B cell (primary cell): Measurements from ENCODE around the gene TMEM234. TPM values are rescaled to one million over a fixed set of nuclear protein-coding genes. Genes with fewer than 3 reads are reported as not detected.
A peak's percentile ranks its signal among the peaks of the same experiment; 100 is the strongest.

Experiments used
- ATAC-seq: fragments of 200-7000 bp; cut with Tn5 transposase; one replicate; pipeline ENCODE4 v1.10.0; 2021; ENCODE audit warnings: low read depth, mild to moderate bottlenecking, moderate number of reproducible peaks, moderate library complexity
- CTCF ChIA-PET: fragments of 350-600 bp; sonication (Branson Sonifier 250); formaldehyde crosslinking; loops from one replicate; lab custom pipeline; 2021; ENCODE audit warnings: antibody characterized with exemption, inconsistent platforms; lab: Charles Lee
- POLR2A ChIA-PET: fragments of 350-600 bp; sonication (Branson Sonifier 250); formaldehyde crosslinking; loops from one replicate; lab custom pipeline; 2021; ENCODE audit warnings: antibody characterized with exemption; lab: Charles Lee
- DNase-seq: peaks from one replicate; pipeline ENCODE4 v3.0.0; 2013
- H2AFZ ChIP-seq: 2 replicates; pipeline ENCODE4 v1.6.1; 2012; ENCODE audit warnings: mild to moderate bottlenecking, low read depth, low read length; ENCODE audit not compliant: insufficient read depth, poor library complexity, severe bottlenecking
- H3K27ac ChIP-seq, 2 donors: 1 replicate in 1 of 2; 2 replicates in 1 of 2; pipeline ENCODE4 v1.5.1; 2012 to 2013; ENCODE audit warnings: low read length in 2 of 2, mild to moderate bottlenecking in 2 of 2, moderate library complexity in 1 of 2
- H3K27me3 ChIP-seq, 4 experiments: fragments of 200-600 bp in 1 of 4; sonication (generic) in 1 of 4; replicated peaks in 1 of 4; 1 replicate in 2 of 4; 2 replicates in 2 of 4; pipeline versions ENCODE4 v1.6.1 to v1.7.0; 2013 to 2016; ENCODE audit warnings: low read length in 3 of 4, mild to moderate bottlenecking in 2 of 4, mixed read lengths in 1 of 4, moderate library complexity in 1 of 4; ENCODE audit not compliant: insufficient read depth in 4 of 4, control insufficient read depth in 3 of 4; ENCODE audit errors: control extremely low read depth in 1 of 4
- H3K36me3 ChIP-seq, 2 experiments: replicated peaks in 1 of 2; 1 replicate in 1 of 2; 2 replicates in 1 of 2; pipeline versions ENCODE4 v1.6.1 to v1.7.1; 2013; ENCODE audit warnings: low read length in 1 of 2; ENCODE audit not compliant: insufficient read depth in 2 of 2, control insufficient read depth in 1 of 2; ENCODE audit errors: control extremely low read depth in 1 of 2, extremely low read depth in 1 of 2
- H3K4me1 ChIP-seq, 2 donors: fragments of 200-600 bp in 1 of 2; sonication (generic) in 1 of 2; 1 replicate in 1 of 2; 2 replicates in 1 of 2; pipeline versions ENCODE4 v1.5.1 to v1.6.1; 2013 to 2017; ENCODE audit warnings: low read length in 2 of 2; ENCODE audit not compliant: control insufficient read depth in 2 of 2, insufficient read depth in 2 of 2
- H3K4me2 ChIP-seq: replicated peaks from 2 replicates; pipeline ENCODE3; 2012; ENCODE audit warnings: mild to moderate bottlenecking, low read depth, low read length; ENCODE audit not compliant: poor library complexity, severe bottlenecking
- H3K4me3 ChIP-seq, 5 experiments: fragments of 200-600 bp in 1 of 5; sonication (generic) in 1 of 5; 1 replicate in 3 of 5; 2 replicates in 2 of 5; pipeline versions ENCODE4 v1.5.1 to v1.7.0; 2011 to 2016; ENCODE audit warnings: low read length in 4 of 5, mild to moderate bottlenecking in 4 of 5, low read depth in 2 of 5, control low read depth in 1 of 5, moderate library complexity in 1 of 5; ENCODE audit not compliant: insufficient read depth in 1 of 5; ENCODE audit errors: control extremely low read depth in 1 of 5, extremely low read depth in 1 of 5
- H3K79me2 ChIP-seq: fragments of 200-600 bp; sonication (generic); one replicate; pipeline ENCODE4 v1.6.0; 2016; ENCODE audit warnings: low read length; ENCODE audit not compliant: control insufficient read depth, insufficient read depth
- H3K9ac ChIP-seq: fragments of 200-600 bp; sonication (generic); 2 replicates; pipeline ENCODE4 v1.6.1; 2017; ENCODE audit warnings: mild to moderate bottlenecking, low read length, moderate library complexity
- H3K9me3 ChIP-seq, 3 donors: one replicate each; pipeline versions ENCODE4 v1.6.1 to v1.7.1; 2013; ENCODE audit warnings: low read length in 2 of 3; ENCODE audit not compliant: control insufficient read depth in 2 of 3, insufficient read depth in 1 of 3; ENCODE audit errors: control extremely low read depth in 1 of 3
- H4K20me1 ChIP-seq: 2 replicates; pipeline ENCODE4 v1.6.0; 2012; ENCODE audit warnings: mild to moderate bottlenecking, low read length; ENCODE audit not compliant: insufficient read depth, control insufficient read depth, poor library complexity, severe bottlenecking
- H3K27ac Mint-ChIP-seq: one replicate; pipeline ENCODE4 v1.8.0; 2021; ENCODE audit warnings: mixed read lengths
- H3K27me3 Mint-ChIP-seq: one replicate; pipeline ENCODE4 v1.8.0; 2021; ENCODE audit warnings: mixed read lengths
- H3K4me1 Mint-ChIP-seq: one replicate; pipeline ENCODE4 v1.8.0; 2021; ENCODE audit warnings: mixed read lengths
- H3K4me3 Mint-ChIP-seq: one replicate; pipeline ENCODE4 v1.8.0; 2021; ENCODE audit warnings: mixed read lengths
- H3K9me3 Mint-ChIP-seq: one replicate; pipeline ENCODE4 v1.8.0; 2022; ENCODE audit warnings: mixed read lengths; ENCODE audit not compliant: insufficient read depth
- CTCF ChIP-seq: fragments of 200-600 bp; IDR thresholded peaks from one replicate; pipeline ENCODE4 v1.8.0; 2022; ENCODE audit warnings: antibody characterized with exemption, mild to moderate bottlenecking
- EZH2 ChIP-seq: IDR thresholded peaks from 2 replicates; pipeline ENCODE4 v1.6.1; 2012; ENCODE audit warnings: borderline replicate concordance, low read depth, mild to moderate bottlenecking, moderate library complexity, low read length; ENCODE audit not compliant: insufficient read depth, poor library complexity, severe bottlenecking
- WGBS: methylation state at CpG from one replicate; pipeline ENCODE4 v1.1.5; 2013; ENCODE audit warnings: missing lambda C conversion rate; ENCODE audit not compliant: insufficient coverage; 5-methylcytosine and 5-hydroxymethylcytosine counted together
- intact Hi-C: fragments of 100-400 bp; cut with micrococcal nuclease; formaldehyde crosslinking; loops from one replicate; pipeline ENCODE4 v1.10.0; 2022
- polyA plus RNA-seq: library from polyadenylated mRNA; depleted of rRNA; stranded (reverse); fragments of >200 nt; gene quantifications from 2 replicates; pipeline ENCODE4 v1.2.3, GENCODE V29; 2012
- total RNA-seq, 2 donors: library from RNA; stranded (reverse); fragments of 120-200 nt in 1 of 2; gene quantifications; 1 replicate in 1 of 2; 2 replicates in 1 of 2; pipeline versions ENCODE4 v1.2.3 to v1.2.4, GENCODE V29; 2013 to 2022

The TMEM234 gene
- total and polyA plus RNA-seq, 2 donors (not counting 1 experiment from before 2014, with no cell fraction given): 22.0 to 60.8 TPM

GRCh38 chr1:32178380-32179192, 43.6 kb downstream of the TMEM234 start:
- 100% methylated on average over 2 of the region's 7 CpGs for WGBS
- H3K4me1 ChIP-seq: peaks cover 17 to 31% of the 10 kb centered on the region in 2 donors

More at GRCh38 chr1:32178380-32179192, 43.6 kb downstream of the TMEM234 start:
- Histone ChIP-seq H3K27me3 (no peaks in the 10 kb centered on the region), H2AFZ (peak overlapping the region; percentile 85), H3K9me3 (no peaks in the 10 kb centered on the region), H3K79me2 (peaks cover 34% of the 10 kb centered on the region), H3K9ac (peak overlapping the region; percentile 82), H3K4me2 (peak overlapping the region; percentile 99), H3K36me3 (peaks cover 0 to 12% of the 10 kb centered on the region in 2 experiments), H3K27ac (peak overlapping the region; percentile 76 to 90), H4K20me1 (peaks cover 14% of the 10 kb centered on the region), H3K4me3 (peak overlapping the region in 3 of 5 experiments; percentile 47 to 92 (median 80))
- ChIA-PET POLR2A (interaction anchor here (0.6 to 2.0 kb wide), 9 partner anchors 22 to 158 kb away, joined by 3 to 11 read pairs (median 4); partner anchors contain the start of genes CCDC28B, KPNA6, MARCKSL1 and TMEM39B), CTCF (interaction anchor here (0.6 to 2.0 kb wide), 7 partner anchors 20 to 215 kb away, joined by 3 to 6 read pairs (median 3); partner anchors contain the start of genes BSDC1 and KPNA6)
- peak overlapping the region; percentile 96 for H3K4me3 Mint-ChIP-seq
- DNase-seq (no peak), ATAC-seq (no peak)
- H3K4me1 Mint-ChIP-seq: peaks cover 29% of the 10 kb centered on the region
- no peaks in the 10 kb centered on the region for H3K27me3 Mint-ChIP-seq
- intact Hi-C loops: loop anchor here (1.0 to 2.0 kb wide), 6 partner anchors 22 to 216 kb away; partner anchors contain the start of genes BSDC1, CCDC28B, EIF3I and IQCC
- peak overlapping the region; percentile 99 for H3K27ac Mint-ChIP-seq
- TF ChIP-seq CTCF (no peak), EZH2 (no peak)
- H3K9me3 Mint-ChIP-seq: no peaks in the 10 kb centered on the region
